ENCODE measurements around the gene CTSW.
A peak's percentile ranks its signal among the peaks of the same experiment; 100 is the strongest.

Gene CTSW

GRCh38 chr11:65860278-65861164 is 19.1 kb upstream of the CTSW start, which contains the start of gene MUS81 (continued):
- TF ChIP-seq ZSCAN23 (tag by site-specific recombination; IDR thresholded peaks at IDR 0.05) (no peak), ZBTB17 (tag by site-specific recombination; IDR thresholded peaks at IDR 0.05) (peak; percentile 82), ZEB2 (tag by site-specific recombination; IDR thresholded peaks at IDR 0.05) (peak; percentile 81), ZNF114 (tag by site-specific recombination; IDR thresholded peaks at IDR 0.05) (no peak), ZNF37A (tag by site-specific recombination; IDR thresholded peaks at IDR 0.05) (no peak), ZNF302 (tag by site-specific recombination; IDR thresholded peaks at IDR 0.05; ENCODE audit: low read depth) (no peak), ZNF555 (tag by site-specific recombination; conservative IDR thresholded peaks at IDR 0.05) (no peak), ZNF792 (tag by site-specific recombination; IDR thresholded peaks at IDR 0.05) (no peak), ZNF670 (tag by site-specific recombination; IDR thresholded peaks at IDR 0.05; ENCODE audit: low read depth) (no peak), SP7 (tag by site-specific recombination; IDR thresholded peaks at IDR 0.05) (peak; percentile 29; the same call in 1 of the 2 replicates), ZNF785 (tag by site-specific recombination; IDR thresholded peaks at IDR 0.05) (no peak), ZSCAN30 (tag by site-specific recombination; IDR thresholded peaks at IDR 0.05) (peak; percentile 68), ZNF394 (tag by site-specific recombination; IDR thresholded peaks at IDR 0.05; ENCODE audit: borderline replicate concordance) (peak; percentile 64; the same call in 1 of the 2 replicates), ZNF148 (tag by site-specific recombination; IDR thresholded peaks at IDR 0.05; ENCODE audit: borderline replicate concordance) (no peak), ZNF404 (tag by site-specific recombination; IDR thresholded peaks at IDR 0.05) (no peak), ZNF138 (tag by site-specific recombination; IDR thresholded peaks at IDR 0.05; ENCODE audit: borderline replicate concordance) (no peak), KLF16 (tag by site-specific recombination; IDR thresholded peaks at IDR 0.05) (peak; percentile 47; the same call in 1 of the 2 replicates), HOXA7 (CRISPR knock-in tag; IDR thresholded peaks at IDR 0.05; ENCODE audit: borderline replicate concordance) (no peak), ZNF600 (tag by site-specific recombination; IDR thresholded peaks at IDR 0.05) (0 out of 2 replicates have a peak, but pooled peaks have one; percentile 27), ZSCAN4 (tag by site-specific recombination; IDR thresholded peaks at IDR 0.05) (no peak)
- TF ChIP-seq, protein P1, sequence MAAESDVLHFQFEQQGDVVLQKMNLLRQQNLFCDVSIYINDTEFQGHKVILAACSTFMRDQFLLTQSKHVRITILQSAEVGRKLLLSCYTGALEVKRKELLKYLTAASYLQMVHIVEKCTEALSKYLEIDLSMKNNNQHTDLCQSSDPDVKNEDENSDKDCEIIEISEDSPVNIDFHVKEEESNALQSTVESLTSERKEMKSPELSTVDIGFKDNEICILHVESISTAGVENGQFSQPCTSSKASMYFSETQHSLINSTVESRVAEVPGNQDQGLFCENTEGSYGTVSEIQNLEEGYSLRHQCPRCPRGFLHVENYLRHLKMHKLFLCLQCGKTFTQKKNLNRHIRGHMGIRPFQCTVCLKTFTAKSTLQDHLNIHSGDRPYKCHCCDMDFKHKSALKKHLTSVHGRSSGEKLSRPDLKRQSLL (tag by site-specific recombination; IDR thresholded peaks at IDR 0.05) = peak; percentile 80
- TF ChIP-seq, protein P2, sequence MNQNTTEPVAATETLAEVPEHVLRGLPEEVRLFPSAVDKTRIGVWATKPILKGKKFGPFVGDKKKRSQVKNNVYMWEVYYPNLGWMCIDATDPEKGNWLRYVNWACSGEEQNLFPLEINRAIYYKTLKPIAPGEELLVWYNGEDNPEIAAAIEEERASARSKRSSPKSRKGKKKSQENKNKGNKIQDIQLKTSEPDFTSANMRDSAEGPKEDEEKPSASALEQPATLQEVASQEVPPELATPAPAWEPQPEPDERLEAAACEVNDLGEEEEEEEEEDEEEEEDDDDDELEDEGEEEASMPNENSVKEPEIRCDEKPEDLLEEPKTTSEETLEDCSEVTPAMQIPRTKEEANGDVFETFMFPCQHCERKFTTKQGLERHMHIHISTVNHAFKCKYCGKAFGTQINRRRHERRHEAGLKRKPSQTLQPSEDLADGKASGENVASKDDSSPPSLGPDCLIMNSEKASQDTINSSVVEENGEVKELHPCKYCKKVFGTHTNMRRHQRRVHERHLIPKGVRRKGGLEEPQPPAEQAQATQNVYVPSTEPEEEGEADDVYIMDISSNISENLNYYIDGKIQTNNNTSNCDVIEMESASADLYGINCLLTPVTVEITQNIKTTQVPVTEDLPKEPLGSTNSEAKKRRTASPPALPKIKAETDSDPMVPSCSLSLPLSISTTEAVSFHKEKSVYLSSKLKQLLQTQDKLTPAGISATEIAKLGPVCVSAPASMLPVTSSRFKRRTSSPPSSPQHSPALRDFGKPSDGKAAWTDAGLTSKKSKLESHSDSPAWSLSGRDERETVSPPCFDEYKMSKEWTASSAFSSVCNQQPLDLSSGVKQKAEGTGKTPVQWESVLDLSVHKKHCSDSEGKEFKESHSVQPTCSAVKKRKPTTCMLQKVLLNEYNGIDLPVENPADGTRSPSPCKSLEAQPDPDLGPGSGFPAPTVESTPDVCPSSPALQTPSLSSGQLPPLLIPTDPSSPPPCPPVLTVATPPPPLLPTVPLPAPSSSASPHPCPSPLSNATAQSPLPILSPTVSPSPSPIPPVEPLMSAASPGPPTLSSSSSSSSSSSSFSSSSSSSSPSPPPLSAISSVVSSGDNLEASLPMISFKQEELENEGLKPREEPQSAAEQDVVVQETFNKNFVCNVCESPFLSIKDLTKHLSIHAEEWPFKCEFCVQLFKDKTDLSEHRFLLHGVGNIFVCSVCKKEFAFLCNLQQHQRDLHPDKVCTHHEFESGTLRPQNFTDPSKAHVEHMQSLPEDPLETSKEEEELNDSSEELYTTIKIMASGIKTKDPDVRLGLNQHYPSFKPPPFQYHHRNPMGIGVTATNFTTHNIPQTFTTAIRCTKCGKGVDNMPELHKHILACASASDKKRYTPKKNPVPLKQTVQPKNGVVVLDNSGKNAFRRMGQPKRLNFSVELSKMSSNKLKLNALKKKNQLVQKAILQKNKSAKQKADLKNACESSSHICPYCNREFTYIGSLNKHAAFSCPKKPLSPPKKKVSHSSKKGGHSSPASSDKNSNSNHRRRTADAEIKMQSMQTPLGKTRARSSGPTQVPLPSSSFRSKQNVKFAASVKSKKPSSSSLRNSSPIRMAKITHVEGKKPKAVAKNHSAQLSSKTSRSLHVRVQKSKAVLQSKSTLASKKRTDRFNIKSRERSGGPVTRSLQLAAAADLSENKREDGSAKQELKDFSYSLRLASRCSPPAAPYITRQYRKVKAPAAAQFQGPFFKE (tag by site-specific recombination; IDR thresholded peaks at IDR 0.05; ENCODE audit: borderline replicate concordance) = 0 out of 2 replicates have a peak, but pooled peaks have one; percentile 56
- TF ChIP-seq, protein P3, sequence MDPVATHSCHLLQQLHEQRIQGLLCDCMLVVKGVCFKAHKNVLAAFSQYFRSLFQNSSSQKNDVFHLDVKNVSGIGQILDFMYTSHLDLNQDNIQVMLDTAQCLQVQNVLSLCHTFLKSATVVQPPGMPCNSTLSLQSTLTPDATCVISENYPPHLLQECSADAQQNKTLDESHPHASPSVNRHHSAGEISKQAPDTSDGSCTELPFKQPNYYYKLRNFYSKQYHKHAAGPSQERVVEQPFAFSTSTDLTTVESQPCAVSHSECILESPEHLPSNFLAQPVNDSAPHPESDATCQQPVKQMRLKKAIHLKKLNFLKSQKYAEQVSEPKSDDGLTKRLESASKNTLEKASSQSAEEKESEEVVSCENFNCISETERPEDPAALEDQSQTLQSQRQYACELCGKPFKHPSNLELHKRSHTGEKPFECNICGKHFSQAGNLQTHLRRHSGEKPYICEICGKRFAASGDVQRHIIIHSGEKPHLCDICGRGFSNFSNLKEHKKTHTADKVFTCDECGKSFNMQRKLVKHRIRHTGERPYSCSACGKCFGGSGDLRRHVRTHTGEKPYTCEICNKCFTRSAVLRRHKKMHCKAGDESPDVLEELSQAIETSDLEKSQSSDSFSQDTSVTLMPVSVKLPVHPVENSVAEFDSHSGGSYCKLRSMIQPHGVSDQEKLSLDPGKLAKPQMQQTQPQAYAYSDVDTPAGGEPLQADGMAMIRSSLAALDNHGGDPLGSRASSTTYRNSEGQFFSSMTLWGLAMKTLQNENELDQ (tag by site-specific recombination; IDR thresholded peaks at IDR 0.05; ENCODE audit: low read depth) = no peak
- TF ChIP-seq, protein P4, sequence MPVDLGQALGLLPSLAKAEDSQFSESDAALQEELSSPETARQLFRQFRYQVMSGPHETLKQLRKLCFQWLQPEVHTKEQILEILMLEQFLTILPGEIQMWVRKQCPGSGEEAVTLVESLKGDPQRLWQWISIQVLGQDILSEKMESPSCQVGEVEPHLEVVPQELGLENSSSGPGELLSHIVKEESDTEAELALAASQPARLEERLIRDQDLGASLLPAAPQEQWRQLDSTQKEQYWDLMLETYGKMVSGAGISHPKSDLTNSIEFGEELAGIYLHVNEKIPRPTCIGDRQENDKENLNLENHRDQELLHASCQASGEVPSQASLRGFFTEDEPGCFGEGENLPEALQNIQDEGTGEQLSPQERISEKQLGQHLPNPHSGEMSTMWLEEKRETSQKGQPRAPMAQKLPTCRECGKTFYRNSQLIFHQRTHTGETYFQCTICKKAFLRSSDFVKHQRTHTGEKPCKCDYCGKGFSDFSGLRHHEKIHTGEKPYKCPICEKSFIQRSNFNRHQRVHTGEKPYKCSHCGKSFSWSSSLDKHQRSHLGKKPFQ (tag by site-specific recombination; IDR thresholded peaks at IDR 0.05) = no peak

Measured in HEK293 (cell line).